ENCODE results near the gene ZNF407. TPM values are rescaled to one million over a fixed set of nuclear protein-coding genes. Genes with fewer than 3 reads are reported as not detected.

ZNF407 gene
- total and polyA plus RNA-seq, 2 experiments from 2014 or later = 2.1 to 10.4 TPM

DNA sequence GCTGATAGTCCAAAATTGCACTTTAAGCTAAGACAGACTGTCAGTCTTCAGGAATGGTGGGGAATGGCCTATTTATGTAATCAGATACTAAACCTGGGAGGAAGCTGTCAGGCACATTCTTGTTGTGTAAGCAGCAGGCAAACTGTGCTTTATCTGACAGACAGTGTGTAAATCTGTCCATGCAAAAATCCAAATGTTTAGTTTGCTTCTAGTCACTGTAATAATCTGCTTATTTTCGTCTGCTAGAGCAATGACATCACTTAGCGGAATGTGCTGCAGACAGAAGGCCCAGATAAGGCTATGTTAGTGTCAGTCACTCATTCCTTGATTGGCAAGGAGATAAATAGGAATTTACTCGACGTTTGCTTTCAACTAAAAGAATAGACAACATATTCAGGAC, 263.5 kb downstream of the ZNF407 start:
- H2AFZ ChIP-seq = no peak overlapping the region
- H3K9me3 Mint-ChIP-seq = no peaks in the 10 kb centered on the region
- H3K36me3 ChIP-seq (ENCODE audit: insufficient read depth) = no peaks in the 10 kb centered on the region
- H3K4me2 ChIP-seq = no peak overlapping the region
- peaks cover under 1% of the 10 kb centered on the region; the same call in 2 of the 3 replicates for H3K4me1 Mint-ChIP-seq
- no peaks in the 10 kb centered on the region for H3K4me1 ChIP-seq (ENCODE audit: insufficient read depth)
- no peaks in the 10 kb centered on the region for H3K79me2 ChIP-seq (replicated peaks; ENCODE audit: insufficient read depth)
- no peaks in the 10 kb centered on the region for H3K36me3 Mint-ChIP-seq (ENCODE audit: low read depth)
- no peak overlapping the region for H3K4me3 ChIP-seq
- ATAC-seq (no peak), DNase-seq (ENCODE audit: low spot score) (no peak)
- no peak overlapping the region; the same call in 1 of the 2 replicates for H3K27ac Mint-ChIP-seq
- no peak overlapping the region for H3K4me3 Mint-ChIP-seq
- no peaks in the 10 kb centered on the region for H3K27me3 Mint-ChIP-seq (ENCODE audit: insufficient read depth, low read depth, poor library complexity)
- no peaks in the 10 kb centered on the region for H4K20me1 ChIP-seq (replicated peaks; ENCODE audit: insufficient read depth)
- no peaks in the 10 kb centered on the region for H3K27me3 ChIP-seq (ENCODE audit: insufficient read depth)
- no peak overlapping the region for H3K27ac ChIP-seq (ENCODE audit: low read depth)
- TF ChIP-seq, protein P1, sequence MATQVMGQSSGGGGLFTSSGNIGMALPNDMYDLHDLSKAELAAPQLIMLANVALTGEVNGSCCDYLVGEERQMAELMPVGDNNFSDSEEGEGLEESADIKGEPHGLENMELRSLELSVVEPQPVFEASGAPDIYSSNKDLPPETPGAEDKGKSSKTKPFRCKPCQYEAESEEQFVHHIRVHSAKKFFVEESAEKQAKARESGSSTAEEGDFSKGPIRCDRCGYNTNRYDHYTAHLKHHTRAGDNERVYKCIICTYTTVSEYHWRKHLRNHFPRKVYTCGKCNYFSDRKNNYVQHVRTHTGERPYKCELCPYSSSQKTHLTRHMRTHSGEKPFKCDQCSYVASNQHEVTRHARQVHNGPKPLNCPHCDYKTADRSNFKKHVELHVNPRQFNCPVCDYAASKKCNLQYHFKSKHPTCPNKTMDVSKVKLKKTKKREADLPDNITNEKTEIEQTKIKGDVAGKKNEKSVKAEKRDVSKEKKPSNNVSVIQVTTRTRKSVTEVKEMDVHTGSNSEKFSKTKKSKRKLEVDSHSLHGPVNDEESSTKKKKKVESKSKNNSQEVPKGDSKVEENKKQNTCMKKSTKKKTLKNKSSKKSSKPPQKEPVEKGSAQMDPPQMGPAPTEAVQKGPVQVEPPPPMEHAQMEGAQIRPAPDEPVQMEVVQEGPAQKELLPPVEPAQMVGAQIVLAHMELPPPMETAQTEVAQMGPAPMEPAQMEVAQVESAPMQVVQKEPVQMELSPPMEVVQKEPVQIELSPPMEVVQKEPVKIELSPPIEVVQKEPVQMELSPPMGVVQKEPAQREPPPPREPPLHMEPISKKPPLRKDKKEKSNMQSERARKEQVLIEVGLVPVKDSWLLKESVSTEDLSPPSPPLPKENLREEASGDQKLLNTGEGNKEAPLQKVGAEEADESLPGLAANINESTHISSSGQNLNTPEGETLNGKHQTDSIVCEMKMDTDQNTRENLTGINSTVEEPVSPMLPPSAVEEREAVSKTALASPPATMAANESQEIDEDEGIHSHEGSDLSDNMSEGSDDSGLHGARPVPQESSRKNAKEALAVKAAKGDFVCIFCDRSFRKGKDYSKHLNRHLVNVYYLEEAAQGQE (IDR thresholded peaks at IDR 0.05; ENCODE audit: unreplicated experiment) = no peak
- no peak for TF ChIP-seq POLR2AphosphoS5 (IDR thresholded peaks at IDR 0.05; ENCODE audit: low read depth)
- TF ChIP-seq NANOG (IDR thresholded peaks at IDR 0.05; ENCODE audit: borderline replicate concordance) = no peak
- TF ChIP-seq, protein P2, sequence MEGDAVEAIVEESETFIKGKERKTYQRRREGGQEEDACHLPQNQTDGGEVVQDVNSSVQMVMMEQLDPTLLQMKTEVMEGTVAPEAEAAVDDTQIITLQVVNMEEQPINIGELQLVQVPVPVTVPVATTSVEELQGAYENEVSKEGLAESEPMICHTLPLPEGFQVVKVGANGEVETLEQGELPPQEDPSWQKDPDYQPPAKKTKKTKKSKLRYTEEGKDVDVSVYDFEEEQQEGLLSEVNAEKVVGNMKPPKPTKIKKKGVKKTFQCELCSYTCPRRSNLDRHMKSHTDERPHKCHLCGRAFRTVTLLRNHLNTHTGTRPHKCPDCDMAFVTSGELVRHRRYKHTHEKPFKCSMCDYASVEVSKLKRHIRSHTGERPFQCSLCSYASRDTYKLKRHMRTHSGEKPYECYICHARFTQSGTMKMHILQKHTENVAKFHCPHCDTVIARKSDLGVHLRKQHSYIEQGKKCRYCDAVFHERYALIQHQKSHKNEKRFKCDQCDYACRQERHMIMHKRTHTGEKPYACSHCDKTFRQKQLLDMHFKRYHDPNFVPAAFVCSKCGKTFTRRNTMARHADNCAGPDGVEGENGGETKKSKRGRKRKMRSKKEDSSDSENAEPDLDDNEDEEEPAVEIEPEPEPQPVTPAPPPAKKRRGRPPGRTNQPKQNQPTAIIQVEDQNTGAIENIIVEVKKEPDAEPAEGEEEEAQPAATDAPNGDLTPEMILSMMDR (conservative IDR thresholded peaks at IDR 0.05; ENCODE audit: low read depth in 2 of 2) = no peak
- TF ChIP-seq, protein P3, sequence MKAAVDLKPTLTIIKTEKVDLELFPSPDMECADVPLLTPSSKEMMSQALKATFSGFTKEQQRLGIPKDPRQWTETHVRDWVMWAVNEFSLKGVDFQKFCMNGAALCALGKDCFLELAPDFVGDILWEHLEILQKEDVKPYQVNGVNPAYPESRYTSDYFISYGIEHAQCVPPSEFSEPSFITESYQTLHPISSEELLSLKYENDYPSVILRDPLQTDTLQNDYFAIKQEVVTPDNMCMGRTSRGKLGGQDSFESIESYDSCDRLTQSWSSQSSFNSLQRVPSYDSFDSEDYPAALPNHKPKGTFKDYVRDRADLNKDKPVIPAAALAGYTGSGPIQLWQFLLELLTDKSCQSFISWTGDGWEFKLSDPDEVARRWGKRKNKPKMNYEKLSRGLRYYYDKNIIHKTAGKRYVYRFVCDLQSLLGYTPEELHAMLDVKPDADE (IDR thresholded peaks at IDR 0.05) = no peak
- TF ChIP-seq, protein P4, sequence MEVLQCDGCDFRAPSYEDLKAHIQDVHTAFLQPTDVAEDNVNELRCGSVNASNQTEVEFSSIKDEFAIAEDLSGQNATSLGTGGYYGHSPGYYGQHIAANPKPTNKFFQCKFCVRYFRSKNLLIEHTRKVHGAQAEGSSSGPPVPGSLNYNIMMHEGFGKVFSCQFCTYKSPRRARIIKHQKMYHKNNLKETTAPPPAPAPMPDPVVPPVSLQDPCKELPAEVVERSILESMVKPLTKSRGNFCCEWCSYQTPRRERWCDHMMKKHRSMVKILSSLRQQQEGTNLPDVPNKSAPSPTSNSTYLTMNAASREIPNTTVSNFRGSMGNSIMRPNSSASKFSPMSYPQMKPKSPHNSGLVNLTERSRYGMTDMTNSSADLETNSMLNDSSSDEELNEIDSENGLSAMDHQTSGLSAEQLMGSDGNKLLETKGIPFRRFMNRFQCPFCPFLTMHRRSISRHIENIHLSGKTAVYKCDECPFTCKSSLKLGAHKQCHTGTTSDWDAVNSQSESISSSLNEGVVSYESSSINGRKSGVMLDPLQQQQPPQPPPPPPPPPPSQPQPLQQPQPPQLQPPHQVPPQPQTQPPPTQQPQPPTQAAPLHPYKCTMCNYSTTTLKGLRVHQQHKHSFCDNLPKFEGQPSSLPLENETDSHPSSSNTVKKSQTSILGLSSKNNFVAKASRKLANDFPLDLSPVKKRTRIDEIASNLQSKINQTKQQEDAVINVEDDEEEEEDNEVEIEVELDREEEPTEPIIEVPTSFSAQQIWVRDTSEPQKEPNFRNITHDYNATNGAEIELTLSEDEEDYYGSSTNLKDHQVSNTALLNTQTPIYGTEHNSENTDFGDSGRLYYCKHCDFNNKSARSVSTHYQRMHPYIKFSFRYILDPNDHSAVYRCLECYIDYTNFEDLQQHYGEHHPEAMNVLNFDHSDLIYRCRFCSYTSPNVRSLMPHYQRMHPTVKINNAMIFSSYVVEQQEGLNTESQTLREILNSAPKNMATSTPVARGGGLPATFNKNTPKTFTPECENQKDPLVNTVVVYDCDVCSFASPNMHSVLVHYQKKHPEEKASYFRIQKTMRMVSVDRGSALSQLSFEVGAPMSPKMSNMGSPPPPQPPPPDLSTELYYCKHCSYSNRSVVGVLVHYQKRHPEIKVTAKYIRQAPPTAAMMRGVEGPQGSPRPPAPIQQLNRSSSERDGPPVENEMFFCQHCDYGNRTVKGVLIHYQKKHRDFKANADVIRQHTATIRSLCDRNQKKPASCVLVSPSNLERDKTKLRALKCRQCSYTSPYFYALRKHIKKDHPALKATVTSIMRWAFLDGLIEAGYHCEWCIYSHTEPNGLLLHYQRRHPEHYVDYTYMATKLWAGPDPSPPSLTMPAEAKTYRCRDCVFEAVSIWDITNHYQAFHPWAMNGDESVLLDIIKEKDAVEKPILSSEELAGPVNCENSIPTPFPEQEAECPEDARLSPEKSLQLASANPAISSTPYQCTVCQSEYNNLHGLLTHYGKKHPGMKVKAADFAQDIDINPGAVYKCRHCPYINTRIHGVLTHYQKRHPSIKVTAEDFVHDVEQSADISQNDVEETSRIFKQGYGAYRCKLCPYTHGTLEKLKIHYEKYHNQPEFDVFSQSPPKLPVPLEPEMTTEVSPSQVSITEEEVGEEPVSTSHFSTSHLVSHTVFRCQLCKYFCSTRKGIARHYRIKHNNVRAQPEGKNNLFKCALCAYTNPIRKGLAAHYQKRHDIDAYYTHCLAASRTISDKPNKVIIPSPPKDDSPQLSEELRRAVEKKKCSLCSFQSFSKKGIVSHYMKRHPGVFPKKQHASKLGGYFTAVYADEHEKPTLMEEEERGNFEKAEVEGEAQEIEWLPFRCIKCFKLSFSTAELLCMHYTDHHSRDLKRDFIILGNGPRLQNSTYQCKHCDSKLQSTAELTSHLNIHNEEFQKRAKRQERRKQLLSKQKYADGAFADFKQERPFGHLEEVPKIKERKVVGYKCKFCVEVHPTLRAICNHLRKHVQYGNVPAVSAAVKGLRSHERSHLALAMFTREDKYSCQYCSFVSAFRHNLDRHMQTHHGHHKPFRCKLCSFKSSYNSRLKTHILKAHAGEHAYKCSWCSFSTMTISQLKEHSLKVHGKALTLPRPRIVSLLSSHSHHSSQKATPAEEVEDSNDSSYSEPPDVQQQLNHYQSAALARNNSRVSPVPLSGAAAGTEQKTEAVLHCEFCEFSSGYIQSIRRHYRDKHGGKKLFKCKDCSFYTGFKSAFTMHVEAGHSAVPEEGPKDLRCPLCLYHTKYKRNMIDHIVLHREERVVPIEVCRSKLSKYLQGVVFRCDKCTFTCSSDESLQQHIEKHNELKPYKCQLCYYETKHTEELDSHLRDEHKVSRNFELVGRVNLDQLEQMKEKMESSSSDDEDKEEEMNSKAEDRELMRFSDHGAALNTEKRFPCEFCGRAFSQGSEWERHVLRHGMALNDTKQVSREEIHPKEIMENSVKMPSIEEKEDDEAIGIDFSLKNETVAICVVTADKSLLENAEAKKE (CRISPR knock-in tag; IDR thresholded peaks at IDR 0.05) = no peak
- no peak for TF ChIP-seq ZNF331 (CRISPR knock-in tag; IDR thresholded peaks at IDR 0.05; ENCODE audit: low read depth)
- TF ChIP-seq EZH2 (IDR thresholded peaks at IDR 0.05; ENCODE audit: low read depth, unreplicated experiment) = no peak
- no peak for TF ChIP-seq CREB1 (CRISPR knock-in tag; IDR thresholded peaks at IDR 0.05; ENCODE audit: low read depth)
- TF ChIP-seq JUNB (IDR thresholded peaks at IDR 0.05; ENCODE audit: unreplicated experiment) = no peak
- no peak for TF ChIP-seq ZNF114 (CRISPR knock-in tag; IDR thresholded peaks at IDR 0.05)
- no peak for TF ChIP-seq EZH2phosphoT487 (IDR thresholded peaks at IDR 0.05; ENCODE audit: unreplicated experiment)
- no peaks in the 10 kb centered on the region for H3F3A ChIP-seq (replicated peaks; ENCODE audit: low read depth)
- no peaks in the 10 kb centered on the region for H3K9me2 ChIP-seq (ENCODE audit: insufficient read depth)
